ENCODE data around the gene RPS6KA1.
A peak's percentile ranks its signal among the peaks of the same experiment; 100 is the strongest.

Gene RPS6KA1

DNA sequence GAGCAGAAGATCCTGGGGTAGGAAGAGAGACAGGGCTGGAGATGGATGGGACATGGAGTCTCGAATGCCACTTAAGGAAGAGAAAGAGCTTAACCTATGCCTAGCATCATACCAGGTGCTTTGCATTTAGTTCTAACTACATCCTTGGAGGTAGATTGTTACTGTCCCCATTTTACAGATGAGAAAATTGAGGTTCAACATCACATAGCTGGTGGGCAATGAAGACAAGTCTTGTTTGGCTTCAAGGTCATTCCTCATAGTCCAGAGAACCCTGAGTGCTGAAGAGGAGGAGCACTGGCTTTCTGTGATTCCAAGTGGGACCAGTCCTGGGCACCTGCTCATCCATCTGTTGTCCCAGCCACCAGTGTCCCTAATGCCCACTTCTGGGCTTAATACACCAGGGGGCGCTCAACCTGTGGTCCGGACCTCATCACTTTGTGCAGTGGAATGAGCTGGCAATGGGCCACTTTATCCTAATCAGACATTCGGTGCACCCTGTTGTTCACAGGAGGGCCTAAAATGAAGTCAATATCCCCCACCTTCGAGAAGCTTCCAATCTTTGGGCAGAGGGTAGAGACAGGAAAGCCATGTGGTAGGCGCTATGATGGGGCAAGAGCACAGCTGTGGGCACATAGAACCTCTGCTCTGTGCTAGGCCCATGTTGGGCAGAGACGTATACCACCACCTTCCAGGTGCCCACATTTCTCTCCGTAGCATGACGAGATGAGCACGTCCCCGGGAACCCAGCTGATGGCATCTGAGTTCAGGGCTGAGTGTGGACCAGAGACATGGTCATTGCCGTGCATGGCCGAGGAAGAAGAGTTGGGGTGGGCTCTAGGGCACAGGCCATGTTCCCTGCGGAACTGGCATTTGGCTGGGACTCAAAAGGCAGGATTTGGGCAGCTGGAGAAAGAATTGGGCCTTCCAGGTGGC lies 9.2 kb downstream of the RPS6KA1 start:
- peak; percentile 80 for TF ChIP-seq CTCF (IDR thresholded peaks at IDR 0.05; ENCODE audit: borderline replicate concordance, insufficient read depth, low read depth, low read length)
- no peak overlapping the region for H3K4me3 ChIP-seq (ENCODE audit: low read depth, low read length)

DNA sequence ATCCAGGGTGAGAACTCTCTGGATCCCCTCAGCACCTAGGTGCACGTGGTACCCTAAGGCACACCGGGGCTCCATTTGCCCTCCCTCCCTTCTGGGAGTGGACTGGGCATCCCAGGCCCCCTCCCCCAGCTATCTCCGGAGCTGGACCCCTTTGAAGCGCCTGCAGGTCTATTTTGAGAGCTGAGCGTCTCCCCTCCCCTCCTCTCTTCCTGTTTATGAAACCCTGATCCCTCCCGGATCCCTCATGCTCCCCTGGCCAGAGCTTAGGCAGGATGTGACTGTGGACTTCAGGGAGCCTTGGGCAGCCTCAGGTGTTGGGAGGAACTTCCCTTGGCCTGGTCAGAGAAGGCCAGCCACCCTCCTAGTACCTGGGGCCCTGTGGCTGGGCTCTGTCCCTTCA lies 10.2 kb downstream of the RPS6KA1 start:
- TF ChIP-seq CTCF (IDR thresholded peaks at IDR 0.05; ENCODE audit: borderline replicate concordance, insufficient read depth, low read depth, low read length): no peak
- no peak overlapping the region for H3K4me3 ChIP-seq (ENCODE audit: low read depth, low read length)

GRCh38 chr1:26540351-26540750 lies 10.8 kb downstream of the RPS6KA1 start:
- TF ChIP-seq CTCF (IDR thresholded peaks at IDR 0.05; ENCODE audit: borderline replicate concordance, insufficient read depth, low read depth, low read length): no peak
- H3K4me3 ChIP-seq (ENCODE audit: low read depth, low read length): no peak overlapping the region

DNA sequence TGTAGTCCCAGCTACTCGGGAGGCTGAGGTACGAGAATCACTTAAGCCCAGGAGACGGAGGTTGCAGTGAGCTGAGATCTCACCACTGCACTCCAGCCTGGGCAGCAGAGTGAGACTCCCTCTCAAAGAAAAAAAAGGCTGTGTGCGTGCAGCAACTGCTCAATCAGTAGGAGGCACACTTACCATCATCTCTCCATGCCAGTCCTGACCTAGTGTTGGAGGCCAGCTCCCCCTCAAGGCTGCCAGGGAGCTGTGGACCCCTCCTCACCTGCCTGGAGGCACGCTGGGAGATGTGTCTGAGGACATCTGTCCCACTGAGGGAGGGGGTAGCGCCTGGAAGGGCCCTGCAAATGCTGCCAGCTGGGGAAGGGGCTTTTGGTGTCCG lies 11.9 kb downstream of the RPS6KA1 start:
- H3K4me3 ChIP-seq (ENCODE audit: low read depth, low read length): peak overlapping the region; percentile 8
- TF ChIP-seq CTCF (IDR thresholded peaks at IDR 0.05; ENCODE audit: borderline replicate concordance, insufficient read depth, low read depth, low read length): no peak

- H3K4me3 ChIP-seq (ENCODE audit: low read depth, low read length): peak overlapping the region; percentile 51
- TF ChIP-seq CTCF (IDR thresholded peaks at IDR 0.05; ENCODE audit: borderline replicate concordance, insufficient read depth, low read depth, low read length): peak; percentile 74
These were observed 12.5 kb downstream of the RPS6KA1 start for GRCh38 chr1:26541816-26542711.

DNA sequence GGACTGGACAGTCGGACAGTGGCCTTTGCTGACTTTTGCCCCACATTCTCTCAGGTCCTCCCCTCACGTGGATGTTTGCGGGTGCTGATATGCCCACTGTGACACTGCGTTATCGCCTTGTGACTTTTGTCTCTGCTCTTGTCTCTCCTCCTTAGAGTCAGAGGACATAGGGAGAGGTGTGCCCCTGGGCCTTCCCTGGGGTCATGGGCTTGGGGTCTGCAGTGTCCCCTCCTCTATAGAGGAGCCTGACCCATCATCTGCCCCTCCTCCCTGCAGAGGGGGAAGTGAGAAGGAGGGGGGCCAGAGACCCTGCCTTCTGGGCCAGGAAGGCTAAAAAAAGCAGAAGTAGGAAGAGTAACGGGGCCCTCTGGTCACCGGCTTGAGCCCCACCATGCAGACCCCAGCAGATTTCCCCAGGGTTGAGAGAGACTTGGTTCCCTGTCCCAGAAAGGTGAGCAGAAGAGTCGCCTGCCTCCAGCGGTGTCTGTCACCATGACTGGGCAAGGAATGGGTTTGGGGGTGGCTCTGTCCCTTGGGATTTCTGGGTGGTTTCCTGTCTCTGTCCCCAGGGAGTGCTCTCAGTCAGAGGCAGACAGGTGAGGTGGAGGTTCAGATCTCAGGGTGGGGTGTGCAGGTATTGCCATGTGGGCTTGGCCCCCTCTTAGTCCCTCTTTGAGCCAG lies 13.3 kb downstream of the RPS6KA1 start:
- peak overlapping the region; percentile 51 for H3K4me3 ChIP-seq (ENCODE audit: low read depth, low read length)
- TF ChIP-seq CTCF (IDR thresholded peaks at IDR 0.05; ENCODE audit: borderline replicate concordance, insufficient read depth, low read depth, low read length): no peak

Measured in GM12875 (cell line).